Keratinocyte (primary cell): ENCODE data around the gene ICE2. TPM values are rescaled to one million over a fixed set of nuclear protein-coding genes. Genes with fewer than 3 reads are reported as not detected.

Experiments used
- DNase-seq: peaks from one replicate; pipeline ENCODE4 v3.0.0-alpha.2; 2011; ENCODE audit warnings: low read depth, missing footprints, low spot score
- FAIRE-seq: peaks from 2 replicates; lab custom pipeline; 2011; peaks lifted over from hg19 to GRCh38; lab: Jason Lieb, UNC
- H2AFZ ChIP-seq: 2 replicates; pipeline ENCODE4 v1.6.0; 2012; ENCODE audit warnings: low read length, control low read depth, inconsistent platforms; ENCODE audit not compliant: control insufficient read depth
- H3K27ac ChIP-seq: 2 replicates; pipeline ENCODE4 v1.5.1; 2011; ENCODE audit warnings: low read length; ENCODE audit not compliant: control insufficient read depth, insufficient read depth
- H3K27me3 ChIP-seq: 3 replicates; pipeline ENCODE4 v1.6.0; 2011; ENCODE audit warnings: low read length; ENCODE audit not compliant: control insufficient read depth, insufficient read depth; ENCODE audit errors: extremely low read depth
- H3K36me3 ChIP-seq, 2 experiments: 2 replicates in 1 of 2; 3 replicates in 1 of 2; pipeline ENCODE4 v1.5.1; 2011; ENCODE audit warnings: low read length in 2 of 2, mild to moderate bottlenecking in 1 of 2; ENCODE audit not compliant: control insufficient read depth in 2 of 2, insufficient read depth in 2 of 2; ENCODE audit errors: extremely low read depth in 1 of 2
- H3K4me1 ChIP-seq: 3 replicates; pipeline ENCODE4 v1.5.1; 2011; ENCODE audit warnings: low read length; ENCODE audit not compliant: control insufficient read depth, insufficient read depth; ENCODE audit errors: extremely low read depth
- H3K4me2 ChIP-seq: 3 replicates; pipeline ENCODE4 v1.6.0; 2011; ENCODE audit warnings: low read depth, low read length; ENCODE audit not compliant: control insufficient read depth, insufficient read depth; ENCODE audit errors: extremely low read depth
- H3K4me3 ChIP-seq, 3 experiments: fragments of 200-600 bp in 1 of 3; sonication (generic) in 1 of 3; 2 replicates in 2 of 3; 3 replicates in 1 of 3; pipeline ENCODE4 v1.5.1; 2011 to 2016; ENCODE audit warnings: low read length in 3 of 3, mild to moderate bottlenecking in 3 of 3, control low read depth in 2 of 3, inconsistent platforms in 1 of 3, low read depth in 1 of 3, mixed read lengths in 1 of 3, mixed run types in 1 of 3, moderate library complexity in 1 of 3; ENCODE audit not compliant: control insufficient read depth in 2 of 3, insufficient read depth in 2 of 3; ENCODE audit errors: extremely low read depth in 1 of 3
- H3K79me2 ChIP-seq: 2 replicates; pipeline ENCODE4 v1.6.0; 2012; ENCODE audit warnings: low read length; ENCODE audit not compliant: control insufficient read depth, insufficient read depth
- H3K9ac ChIP-seq: 3 replicates; pipeline ENCODE4 v1.6.0; 2011; ENCODE audit warnings: low read length; ENCODE audit not compliant: control insufficient read depth, insufficient read depth; ENCODE audit errors: extremely low read depth
- H3K9me1 ChIP-seq: 3 replicates; pipeline ENCODE4 v1.6.0; 2011; ENCODE audit warnings: low read length; ENCODE audit not compliant: control insufficient read depth, insufficient read depth; ENCODE audit errors: extremely low read depth
- H3K9me3 ChIP-seq: 2 replicates; pipeline ENCODE4 v1.5.1; 2012; ENCODE audit warnings: low read depth, low read length; ENCODE audit not compliant: control insufficient read depth
- H4K20me1 ChIP-seq: 3 replicates; pipeline ENCODE4 v1.6.0; 2011; ENCODE audit warnings: low read length; ENCODE audit not compliant: control insufficient read depth, insufficient read depth; ENCODE audit errors: extremely low read depth
- EZH2 ChIP-seq: IDR thresholded peaks from one replicate; pipeline ENCODE4 v1.6.1; 2012; ENCODE audit warnings: inconsistent platforms, mild to moderate bottlenecking, low read length, moderate library complexity
- dilution Hi-C: fragments of 300-500 bp; cut with MboI; formaldehyde crosslinking; loops from one replicate; pipeline ENCODE4 v1.7.0; 2020; ENCODE audit warnings: low sequenced_read_pairs; ENCODE audit not compliant: extremely low pct_ligation_motif_present
- polyA plus RNA-seq, 5 experiments: library from polyadenylated mRNA; depleted of rRNA in 3 of 5; stranded (reverse) in 3 of 5; stranded (forward) in 1 of 5; unstranded in 1 of 5; fragments of >200 nt; gene quantifications; 1 replicate in 1 of 5; 2 replicates in 3 of 5; 3 replicates in 1 of 5; pipeline versions ENCODE4 v1.2.1 to v1.2.3, GENCODE V29; 2011 to 2012; ENCODE audit warnings: missing spikeins in 2 of 5, low read depth in 1 of 5, low replicate concordance in 1 of 5
- TF ChIP-seq, protein P1 (sequence below), 3 experiments: IDR thresholded peaks in 1 of 3; conservative IDR thresholded peaks in 1 of 3; optimal IDR thresholded peaks in 1 of 3; 2 replicates in 2 of 3; 3 replicates in 1 of 3; pipeline versions ENCODE3 to v1.5.1; 2011; ENCODE audit warnings: low read length in 3 of 3, mild to moderate bottlenecking in 3 of 3, moderate library complexity in 2 of 3, control low read depth in 1 of 3, inconsistent platforms in 1 of 3; ENCODE audit not compliant: insufficient read depth in 2 of 3; ENCODE audit errors: extremely low read depth in 1 of 3

The ICE2 gene
- polyA plus RNA-seq, 1 donor (not counting 4 experiments of a cell fraction or from before 2014, with no cell fraction given) = 34.1 TPM

GRCh38 chr15:60426870-60427508 is 52.0 kb downstream of the ICE2 start:
- Histone ChIP-seq H3K4me3 (no peak overlapping the region), H2AFZ (no peak overlapping the region), H3K4me1 (peaks cover 39% of the 10 kb centered on the region), H3K9me1 (no peaks in the 10 kb centered on the region), H3K27ac (peak overlapping the region; percentile 17), H3K36me3 (peaks cover 3 to 11% of the 10 kb centered on the region in 2 experiments), H4K20me1 (no peaks in the 10 kb centered on the region), H3K4me2 (peak overlapping the region; percentile 30), H3K9me3 (no peaks in the 10 kb centered on the region), H3K9ac (no peak overlapping the region), H3K27me3 (no peaks in the 10 kb centered on the region), H3K79me2 (peaks cover 5% of the 10 kb centered on the region)
- FAIRE-seq (peak; percentile 29), DNase-seq (no peak)
- no peak for TF ChIP-seq EZH2
- dilution Hi-C loops = no loop called here

DNA sequence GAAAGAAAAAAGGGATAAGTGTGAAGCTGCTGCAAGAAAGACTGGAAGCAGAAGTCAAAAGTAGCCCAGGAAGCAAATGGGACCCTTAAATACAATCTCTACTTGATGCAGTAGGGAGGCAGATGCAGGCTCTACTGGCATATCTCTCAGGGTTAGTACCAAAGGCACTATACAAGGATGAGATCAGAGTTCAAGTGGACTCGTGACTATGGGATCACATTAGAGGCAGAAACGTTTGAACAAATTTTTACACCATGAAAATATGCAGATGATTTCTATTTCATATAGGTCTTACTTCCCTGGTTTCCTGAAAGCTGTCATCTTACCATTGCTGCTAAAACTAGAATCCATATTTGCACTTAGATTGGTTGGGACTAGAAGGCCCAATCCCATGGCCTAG is 53.5 kb downstream of the ICE2 start:
- peaks cover 3 to 6% of the 10 kb centered on the region in 2 experiments for H3K36me3 ChIP-seq
- H3K4me3 ChIP-seq = no peak overlapping the region
- dilution Hi-C loops = no loop called here
- H4K20me1 ChIP-seq = no peaks in the 10 kb centered on the region
- H3K27me3 ChIP-seq = no peaks in the 10 kb centered on the region
- FAIRE-seq (no peak), DNase-seq (no peak)
- no peaks in the 10 kb centered on the region for H3K9me3 ChIP-seq
- H3K9me1 ChIP-seq = no peaks in the 10 kb centered on the region
- no peak overlapping the region for H2AFZ ChIP-seq
- H3K4me1 ChIP-seq = peaks cover 53% of the 10 kb centered on the region
- TF ChIP-seq EZH2 = no peak
- TF ChIP-seq, protein P1, sequence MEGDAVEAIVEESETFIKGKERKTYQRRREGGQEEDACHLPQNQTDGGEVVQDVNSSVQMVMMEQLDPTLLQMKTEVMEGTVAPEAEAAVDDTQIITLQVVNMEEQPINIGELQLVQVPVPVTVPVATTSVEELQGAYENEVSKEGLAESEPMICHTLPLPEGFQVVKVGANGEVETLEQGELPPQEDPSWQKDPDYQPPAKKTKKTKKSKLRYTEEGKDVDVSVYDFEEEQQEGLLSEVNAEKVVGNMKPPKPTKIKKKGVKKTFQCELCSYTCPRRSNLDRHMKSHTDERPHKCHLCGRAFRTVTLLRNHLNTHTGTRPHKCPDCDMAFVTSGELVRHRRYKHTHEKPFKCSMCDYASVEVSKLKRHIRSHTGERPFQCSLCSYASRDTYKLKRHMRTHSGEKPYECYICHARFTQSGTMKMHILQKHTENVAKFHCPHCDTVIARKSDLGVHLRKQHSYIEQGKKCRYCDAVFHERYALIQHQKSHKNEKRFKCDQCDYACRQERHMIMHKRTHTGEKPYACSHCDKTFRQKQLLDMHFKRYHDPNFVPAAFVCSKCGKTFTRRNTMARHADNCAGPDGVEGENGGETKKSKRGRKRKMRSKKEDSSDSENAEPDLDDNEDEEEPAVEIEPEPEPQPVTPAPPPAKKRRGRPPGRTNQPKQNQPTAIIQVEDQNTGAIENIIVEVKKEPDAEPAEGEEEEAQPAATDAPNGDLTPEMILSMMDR (optimal IDR thresholded peaks at IDR 0.05 in 1 of 3, IDR thresholded peaks at IDR 0.05 in 1 of 3, conservative IDR thresholded peaks at IDR 0.05 in 1 of 3; ENCODE audit: extremely low read depth in 1 of 3, insufficient read depth in 2 of 3, low read length in 3 of 3) = no peak
- H3K4me2 ChIP-seq = no peak overlapping the region
- no peak overlapping the region for H3K27ac ChIP-seq
- peaks cover 5% of the 10 kb centered on the region for H3K79me2 ChIP-seq
- no peak overlapping the region for H3K9ac ChIP-seq
